Measurements from ENCODE around the gene MMD.

DNA sequence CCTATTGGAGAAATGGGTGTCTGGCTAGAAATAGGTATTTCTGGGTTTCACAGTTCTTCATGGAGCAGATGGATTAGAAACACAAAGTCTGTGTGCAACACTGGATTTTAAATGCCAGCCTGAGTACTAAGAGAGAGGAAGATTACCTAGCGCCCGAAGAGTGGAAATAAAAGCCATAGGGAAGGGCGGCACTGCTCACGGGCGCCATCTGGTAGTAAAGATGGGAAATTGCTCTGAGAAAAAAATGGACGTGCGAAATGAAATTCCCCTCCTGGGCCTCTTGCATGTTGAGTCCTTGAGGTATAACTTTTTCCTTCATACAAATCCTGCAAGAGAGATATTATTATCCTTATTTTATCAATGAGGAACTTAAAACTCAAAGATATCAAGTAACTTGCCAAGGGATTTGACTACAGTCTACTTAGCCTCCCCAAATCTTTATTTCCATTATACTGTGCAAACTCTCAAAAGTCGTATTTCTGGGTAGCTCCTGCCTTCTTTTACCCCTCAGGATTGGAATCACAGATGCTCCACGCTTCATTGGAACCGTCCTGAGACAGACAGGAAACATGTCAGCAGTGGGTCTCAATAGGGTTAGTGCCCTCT lies 72.8 kb downstream of the MMD start:
- TF ChIP-seq, protein P1, sequence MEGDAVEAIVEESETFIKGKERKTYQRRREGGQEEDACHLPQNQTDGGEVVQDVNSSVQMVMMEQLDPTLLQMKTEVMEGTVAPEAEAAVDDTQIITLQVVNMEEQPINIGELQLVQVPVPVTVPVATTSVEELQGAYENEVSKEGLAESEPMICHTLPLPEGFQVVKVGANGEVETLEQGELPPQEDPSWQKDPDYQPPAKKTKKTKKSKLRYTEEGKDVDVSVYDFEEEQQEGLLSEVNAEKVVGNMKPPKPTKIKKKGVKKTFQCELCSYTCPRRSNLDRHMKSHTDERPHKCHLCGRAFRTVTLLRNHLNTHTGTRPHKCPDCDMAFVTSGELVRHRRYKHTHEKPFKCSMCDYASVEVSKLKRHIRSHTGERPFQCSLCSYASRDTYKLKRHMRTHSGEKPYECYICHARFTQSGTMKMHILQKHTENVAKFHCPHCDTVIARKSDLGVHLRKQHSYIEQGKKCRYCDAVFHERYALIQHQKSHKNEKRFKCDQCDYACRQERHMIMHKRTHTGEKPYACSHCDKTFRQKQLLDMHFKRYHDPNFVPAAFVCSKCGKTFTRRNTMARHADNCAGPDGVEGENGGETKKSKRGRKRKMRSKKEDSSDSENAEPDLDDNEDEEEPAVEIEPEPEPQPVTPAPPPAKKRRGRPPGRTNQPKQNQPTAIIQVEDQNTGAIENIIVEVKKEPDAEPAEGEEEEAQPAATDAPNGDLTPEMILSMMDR (IDR thresholded peaks at IDR 0.05; ENCODE audit: insufficient read depth, low read length, poor library complexity, severe bottlenecking): peak; percentile 75
- no peak for TF ChIP-seq EZH2phosphoT487 (conservative IDR thresholded peaks at IDR 0.05; ENCODE audit: low read length)

Measured in SU-DHL-6 (cell line).